SJCRH30 (cell line): ENCODE data around the gene PALD1. TPM values are rescaled to one million over a fixed set of nuclear protein-coding genes. Genes with fewer than 3 reads are reported as not detected.
A peak's percentile ranks its signal among the peaks of the same experiment; 100 is the strongest.

ENCODE experiments used
- DNase-seq, 2 experiments: peaks; one replicate each; pipeline ENCODE4 v3.0.0-alpha.2; 2015 to 2020
- H3K27ac ChIP-seq: fragments of 250-450 bp; sonication (Bioruptor Pico); 2 replicates; pipeline ENCODE4 v1.5.1; 2020; ENCODE audit warnings: mild to moderate bottlenecking, moderate library complexity
- H3K27me3 ChIP-seq: fragments of 250-450 bp; sonication (Bioruptor Pico); 2 replicates; pipeline ENCODE4 v1.5.1; 2020; ENCODE audit warnings: mild to moderate bottlenecking, moderate library complexity
- H3K36me3 ChIP-seq: fragments of 250-450 bp; sonication (Bioruptor Pico); 2 replicates; pipeline ENCODE4 v1.5.1; 2020; ENCODE audit warnings: mild to moderate bottlenecking, moderate library complexity
- H3K4me1 ChIP-seq: fragments of 250-450 bp; sonication (Bioruptor Pico); 2 replicates; pipeline ENCODE4 v1.5.1; 2020; ENCODE audit warnings: mild to moderate bottlenecking, moderate library complexity
- H3K4me3 ChIP-seq: fragments of 250-450 bp; sonication (Bioruptor Pico); 2 replicates; pipeline ENCODE4 v1.5.1; 2020; ENCODE audit warnings: mild to moderate bottlenecking, moderate library complexity
- H3K9me3 ChIP-seq: fragments of 250-450 bp; sonication (Bioruptor Pico); replicated peaks from 2 replicates; pipeline ENCODE4 v1.5.1; 2020; ENCODE audit warnings: mild to moderate bottlenecking, moderate library complexity
- total RNA-seq: library from RNA; depleted of rRNA; stranded (reverse); fragments of >200 nt; shearing (Covaris generic); gene quantifications from 2 replicates; pipeline ENCODE4 v1.2.3, GENCODE V29; 2014

Gene PALD1
- total RNA-seq, 1 experiment from 2014 or later: 12.8 TPM

DNA sequence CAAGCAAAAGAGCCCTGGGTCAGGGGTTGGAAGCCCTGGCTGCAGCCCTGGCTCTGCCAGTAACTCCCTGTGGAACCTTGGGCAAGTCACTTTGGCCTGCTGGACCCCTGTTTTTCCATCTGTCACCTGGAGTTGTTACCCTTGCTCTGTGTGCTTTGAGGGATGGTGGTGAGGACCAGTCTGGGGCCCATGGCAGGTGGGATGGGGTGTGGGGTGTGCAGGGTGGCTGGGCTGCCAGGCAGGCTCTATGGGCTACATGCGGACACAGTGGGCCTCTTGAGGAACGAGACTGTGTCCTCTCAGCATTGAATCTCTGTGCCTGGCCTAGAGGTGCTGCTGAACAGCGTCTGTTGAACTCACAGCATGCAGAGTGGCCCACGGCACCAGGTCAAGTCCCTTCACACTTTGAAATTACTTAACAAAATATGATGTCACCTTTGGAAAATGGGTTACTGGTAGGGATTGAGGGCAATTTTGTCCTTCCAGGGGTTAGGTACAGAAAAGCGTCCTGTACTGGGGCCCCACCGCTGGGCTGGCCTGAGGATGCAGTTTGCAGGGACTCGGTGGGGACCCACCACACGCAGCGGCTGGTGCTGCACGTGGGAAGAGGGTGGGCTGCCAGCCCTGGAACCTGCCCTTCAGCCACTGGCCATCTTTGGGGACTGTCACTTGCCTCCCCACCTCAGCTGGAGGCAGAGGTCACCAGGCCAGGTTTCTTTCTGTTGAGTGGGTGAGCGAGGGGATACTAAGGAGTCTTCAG is 78.7 kb downstream of the PALD1 start:
- no peak for DNase-seq
- Histone ChIP-seq H3K27me3 (no peaks in the 10 kb centered on the region), H3K36me3 (no peaks in the 10 kb centered on the region), H3K4me3 (no peak overlapping the region), H3K9me3 (no peaks in the 10 kb centered on the region), H3K4me1 (peaks cover 9% of the 10 kb centered on the region; the same call in 1 of the 2 replicates), H3K27ac (no peak overlapping the region)

GRCh38 chr10:70557876-70558275 is 79.3 kb downstream of the PALD1 start:
- Histone ChIP-seq H3K27me3 (no peaks in the 10 kb centered on the region), H3K4me3 (no peak overlapping the region), H3K9me3 (no peaks in the 10 kb centered on the region), H3K36me3 (no peaks in the 10 kb centered on the region), H3K27ac (no peak overlapping the region), H3K4me1 (peaks cover 9% of the 10 kb centered on the region; the same call in 1 of the 2 replicates)
- no peak for DNase-seq

GRCh38 chr10:70558295-70558694 is 79.7 kb downstream of the PALD1 start:
- Histone ChIP-seq H3K4me3 (no peak overlapping the region), H3K4me1 (peaks cover 9% of the 10 kb centered on the region; the same call in 1 of the 2 replicates), H3K27ac (no peak overlapping the region), H3K36me3 (no peaks in the 10 kb centered on the region), H3K9me3 (no peaks in the 10 kb centered on the region), H3K27me3 (no peaks in the 10 kb centered on the region)
- DNase-seq: no peak

- H3K36me3 ChIP-seq: no peaks in the 10 kb centered on the region
- peak overlapping the region; percentile 27; the same call in 1 of the 2 replicates for H3K4me3 ChIP-seq
- no peaks in the 10 kb centered on the region for H3K27me3 ChIP-seq
- peaks cover 9% of the 10 kb centered on the region; the same call in 1 of the 2 replicates for H3K4me1 ChIP-seq
- H3K27ac ChIP-seq: no peak overlapping the region
- H3K9me3 ChIP-seq: no peaks in the 10 kb centered on the region
- peak; percentile 54 to 72 for DNase-seq
These were observed 80.6 kb downstream of the PALD1 start for GRCh38 chr10:70558871-70559810.

- no peaks in the 10 kb centered on the region for H3K36me3 ChIP-seq
- peaks cover 9% of the 10 kb centered on the region; the same call in 1 of the 2 replicates for H3K4me1 ChIP-seq
- no peak overlapping the region for H3K27ac ChIP-seq
- H3K27me3 ChIP-seq: no peaks in the 10 kb centered on the region
- DNase-seq: no peak
- no peak overlapping the region for H3K4me3 ChIP-seq
- H3K9me3 ChIP-seq: no peaks in the 10 kb centered on the region
These were observed 81.3 kb downstream of the PALD1 start for GRCh38 chr10:70559861-70560260.

DNA sequence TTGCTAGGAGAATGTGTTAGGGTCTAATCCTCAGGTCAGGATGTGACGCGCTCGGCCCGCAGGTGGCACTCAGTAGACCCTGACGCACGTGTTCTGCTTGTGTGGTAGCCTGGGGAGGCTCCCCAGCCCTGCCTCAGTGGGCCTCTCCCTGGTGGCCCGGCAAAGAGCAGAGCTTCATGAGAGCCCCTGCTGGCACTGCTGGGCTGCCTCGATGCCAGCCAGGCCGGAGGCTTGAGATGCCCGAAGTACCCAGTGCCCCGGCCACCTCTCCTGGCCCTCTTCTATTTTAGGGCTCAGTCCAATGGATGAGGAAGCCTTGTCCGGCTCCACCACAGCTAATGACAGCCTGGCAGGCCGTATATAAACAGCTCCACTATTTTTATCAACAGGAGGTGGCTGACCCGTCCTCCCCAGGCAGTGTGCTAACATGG is 82.0 kb downstream of the PALD1 start:
- Histone ChIP-seq H3K36me3 (no peaks in the 10 kb centered on the region), H3K27me3 (no peaks in the 10 kb centered on the region), H3K9me3 (no peaks in the 10 kb centered on the region), H3K27ac (no peak overlapping the region), H3K4me3 (no peak overlapping the region), H3K4me1 (peaks cover 9% of the 10 kb centered on the region; the same call in 1 of the 2 replicates)
- no peak for DNase-seq

- no peaks in the 10 kb centered on the region for H3K9me3 ChIP-seq
- no peaks in the 10 kb centered on the region for H3K36me3 ChIP-seq
- H3K27me3 ChIP-seq: no peaks in the 10 kb centered on the region
- H3K4me3 ChIP-seq: no peak overlapping the region
- DNase-seq: peak in 1 of 2 experiments; percentile 40
- peaks cover 9% of the 10 kb centered on the region; the same call in 1 of the 2 replicates for H3K4me1 ChIP-seq
- no peak overlapping the region for H3K27ac ChIP-seq
These were observed 82.5 kb downstream of the PALD1 start for GRCh38 chr10:70561070-70561469.

GRCh38 chr10:70561558-70561957 is 83.0 kb downstream of the PALD1 start:
- H3K27me3 ChIP-seq: no peaks in the 10 kb centered on the region
- no peak overlapping the region for H3K27ac ChIP-seq
- no peak overlapping the region for H3K4me3 ChIP-seq
- peaks cover 9% of the 10 kb centered on the region; the same call in 1 of the 2 replicates for H3K4me1 ChIP-seq
- H3K36me3 ChIP-seq: no peaks in the 10 kb centered on the region
- DNase-seq: no peak
- H3K9me3 ChIP-seq: no peaks in the 10 kb centered on the region

GRCh38 chr10:70562036-70562755 is 83.6 kb downstream of the PALD1 start:
- H3K27ac ChIP-seq: no peak overlapping the region
- H3K4me1 ChIP-seq: peaks cover 9% of the 10 kb centered on the region; the same call in 1 of the 2 replicates

GRCh38 chr10:70563230-70563629 is 84.7 kb downstream of the PALD1 start:
- no peak for DNase-seq
- no peaks in the 10 kb centered on the region for H3K36me3 ChIP-seq
- H3K4me3 ChIP-seq: no peak overlapping the region
- H3K9me3 ChIP-seq: no peaks in the 10 kb centered on the region
- H3K27ac ChIP-seq: no peak overlapping the region
- H3K4me1 ChIP-seq: peaks cover 9% of the 10 kb centered on the region; the same call in 1 of the 2 replicates
- H3K27me3 ChIP-seq: no peaks in the 10 kb centered on the region

More at GRCh38 chr10:70562036-70562755, 83.6 kb downstream of the PALD1 start:
- H3K36me3 ChIP-seq: no peaks in the 10 kb centered on the region
- no peak overlapping the region for H3K4me3 ChIP-seq
- H3K27me3 ChIP-seq: no peaks in the 10 kb centered on the region
- no peak for DNase-seq
- H3K9me3 ChIP-seq: no peaks in the 10 kb centered on the region

DNA sequence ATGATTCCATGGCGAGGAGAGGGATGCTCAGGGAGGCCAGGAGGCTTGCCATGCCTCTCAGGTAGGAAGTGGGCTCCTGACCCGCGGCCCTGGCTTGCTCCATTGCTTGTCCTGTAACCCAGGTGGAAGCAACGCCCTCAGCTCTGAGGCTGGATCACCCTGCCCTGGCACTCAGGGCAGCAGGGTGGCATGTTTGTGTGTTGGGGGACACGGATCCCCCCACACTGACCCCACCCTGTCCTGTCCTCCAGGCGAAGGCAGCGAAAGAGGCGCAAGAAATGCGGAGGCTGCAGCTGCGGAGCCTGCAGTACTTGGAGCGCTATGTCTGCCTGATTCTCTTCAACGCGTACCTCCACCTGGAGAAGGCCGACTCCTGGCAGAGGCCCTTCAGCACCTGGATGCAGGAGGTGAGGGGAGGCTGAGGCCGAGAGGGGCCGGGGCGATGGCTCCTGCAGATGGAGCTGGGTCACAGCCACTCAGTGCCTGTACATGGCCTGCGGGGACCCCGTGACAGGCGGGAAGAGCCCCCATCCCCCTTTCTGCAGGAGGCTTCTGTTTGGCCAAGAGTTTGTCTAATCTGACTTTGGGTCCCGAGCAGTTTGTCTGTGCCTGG is 85.7 kb downstream of the PALD1 start:
- Histone ChIP-seq H3K9me3 (no peaks in the 10 kb centered on the region), H3K4me3 (no peak overlapping the region), H3K27ac (no peak overlapping the region), H3K27me3 (no peaks in the 10 kb centered on the region), H3K4me1 (peaks cover 7% of the 10 kb centered on the region; the same call in 1 of the 2 replicates), H3K36me3 (no peaks in the 10 kb centered on the region)
- no peak for DNase-seq

DNA sequence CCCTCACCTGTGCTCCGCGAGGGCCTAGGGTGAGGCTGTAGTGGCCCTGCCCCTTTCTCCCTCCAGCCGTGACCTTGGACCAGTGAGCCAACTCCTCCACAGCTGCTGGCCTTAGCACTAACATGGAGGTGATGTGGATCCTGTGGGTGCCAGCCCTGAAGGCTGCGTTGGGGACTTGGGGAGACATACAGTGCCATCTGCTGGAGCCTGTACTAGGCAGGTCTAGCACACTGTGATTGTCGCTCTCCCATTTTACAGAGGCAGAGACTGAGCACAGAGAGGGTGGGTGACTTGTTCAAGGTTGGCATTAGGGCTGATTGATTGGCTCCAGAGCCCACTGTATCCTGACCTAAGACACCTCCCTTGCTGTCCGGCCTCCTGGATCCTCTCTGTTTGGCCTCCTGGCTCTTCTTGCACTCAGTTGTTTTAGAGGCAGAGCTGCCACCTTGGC is 86.4 kb downstream of the PALD1 start:
- Histone ChIP-seq H3K4me1 (0 out of 2 replicates have a peak, but pooled peaks cover 4% of the 10 kb centered on the region), H3K4me3 (no peak overlapping the region), H3K27ac (no peak overlapping the region), H3K27me3 (no peaks in the 10 kb centered on the region), H3K9me3 (no peaks in the 10 kb centered on the region), H3K36me3 (no peaks in the 10 kb centered on the region)
- DNase-seq: no peak

GRCh38 chr10:70565556-70566514 is 87.3 kb downstream of the PALD1 start:
- H3K36me3 ChIP-seq: no peaks in the 10 kb centered on the region
- no peak overlapping the region for H3K27ac ChIP-seq
- no peaks in the 10 kb centered on the region for H3K27me3 ChIP-seq
- H3K9me3 ChIP-seq: no peaks in the 10 kb centered on the region
- H3K4me3 ChIP-seq: no peak overlapping the region
- DNase-seq: no peak
- H3K4me1 ChIP-seq: 0 out of 2 replicates have a peak, but pooled peaks cover 4% of the 10 kb centered on the region
